Panc1 (cell line): Measurements from ENCODE around the gene RALGPS2. TPM values are rescaled to one million over a fixed set of nuclear protein-coding genes. Genes with fewer than 3 reads are reported as not detected.

Experiments
- ATAC-seq: fragments of 200-7000 bp; cut with Tn5 transposase; 2 replicates; pipeline ENCODE4 v1.9.1; 2020; ENCODE audit warnings: mild to moderate bottlenecking, moderate library complexity
- BruUV-seq: library from RNA; stranded (reverse); fragments of 400-500 nt; replicated peaks from 2 replicates; lab custom pipeline; 2021; lab: Mats Ljungman, UMichigan
- CTCF ChIA-PET: fragments of 300-600 bp; sonication (Branson Sonifier 250); formaldehyde crosslinking; loops from one replicate; lab custom pipeline; 2022; ENCODE audit warnings: antibody characterized with exemption; lab: Charles Lee
- POLR2A ChIA-PET: fragments of 300-600 bp; sonication (Branson Sonifier 250); formaldehyde crosslinking; loops from one replicate; lab custom pipeline; 2022; ENCODE audit warnings: antibody characterized with exemption; lab: Charles Lee
- DNase-seq: peaks from one replicate; pipeline ENCODE4 v3.0.0-alpha.2; 2010; ENCODE audit warnings: low read depth, low spot score
- H3K27ac ChIP-seq: 2 replicates; pipeline ENCODE4 v1.5.1; 2011; ENCODE audit warnings: mild to moderate bottlenecking, low read length, inconsistent platforms
- H3K27me3 ChIP-seq: fragments of 200-500 bp; sonication (Bioruptor generic); 2 replicates; pipeline ENCODE4 v1.6.0; 2014; ENCODE audit warnings: low read length, inconsistent platforms; ENCODE audit not compliant: control insufficient read depth, insufficient read depth
- H3K36me3 ChIP-seq: fragments of 200-500 bp; sonication (Bioruptor generic); 2 replicates; pipeline ENCODE4 v1.5.1; 2014; ENCODE audit warnings: inconsistent platforms, mild to moderate bottlenecking, low read length, moderate library complexity; ENCODE audit not compliant: control insufficient read depth, insufficient read depth
- H3K4me1 ChIP-seq: 2 replicates; pipeline ENCODE4 v1.5.1; 2011; ENCODE audit warnings: inconsistent platforms, mild to moderate bottlenecking, low read length, moderate library complexity; ENCODE audit not compliant: control insufficient read depth, insufficient read depth
- H3K4me3 ChIP-seq, 2 experiments: 2 replicates each; pipeline ENCODE4 v1.5.1; 2011 to 2012; ENCODE audit warnings: low read depth in 2 of 2, low read length in 2 of 2, mild to moderate bottlenecking in 2 of 2, inconsistent platforms in 1 of 2, moderate library complexity in 1 of 2
- H3K9me3 ChIP-seq: fragments of 200-500 bp; sonication (Bioruptor generic); 2 replicates; pipeline ENCODE4 v1.5.1; 2014; ENCODE audit warnings: low read depth, mild to moderate bottlenecking, inconsistent platforms, low read length, moderate library complexity; ENCODE audit not compliant: control insufficient read depth, insufficient read depth
- CTCF ChIP-seq: fragments of 450-650 bp; IDR thresholded peaks from 2 replicates; pipeline ENCODE4 v1.5.1; 2017; ENCODE audit warnings: mild to moderate bottlenecking
- POLR2AphosphoS5 ChIP-seq: IDR thresholded peaks from 2 replicates; pipeline ENCODE4 v1.6.1; 2012; ENCODE audit warnings: mild to moderate bottlenecking, low read depth, low read length, moderate library complexity
- REST ChIP-seq, 2 experiments: IDR thresholded peaks; 2 replicates each; pipeline ENCODE4 v1.6.1; 2011 to 2012; ENCODE audit warnings: low read depth in 2 of 2, control low read depth in 1 of 2, low read length in 1 of 2, mild to moderate bottlenecking in 1 of 2, moderate library complexity in 1 of 2; ENCODE audit not compliant: insufficient read depth in 1 of 2
- SIN3A ChIP-seq: IDR thresholded peaks from 2 replicates; pipeline ENCODE4 v1.6.1; 2012; ENCODE audit warnings: low read depth, mild to moderate bottlenecking, low read length, moderate library complexity, borderline replicate concordance; ENCODE audit not compliant: insufficient read depth
- TCF7L2 ChIP-seq: IDR thresholded peaks from 2 replicates; pipeline ENCODE4 v1.6.1; 2011; ENCODE audit warnings: mild to moderate bottlenecking, low read depth, low read length, inconsistent platforms
- in situ Hi-C: cut with HindIII; loops from 2 replicates; pipeline ENCODE4 v1.10.0; 2016; ENCODE audit warnings: low sequenced_read_pairs, low pct_unique_long_range_greater_than_20kb
- intact Hi-C: fragments of 100-400 bp; cut with micrococcal nuclease; formaldehyde crosslinking; loops from one replicate; pipeline ENCODE4 v1.10.0; 2022; ENCODE audit not compliant: unreplicated experiment
- total RNA-seq: library from RNA; stranded (reverse); gene quantifications from one replicate; pipeline ENCODE4 v1.2.1, GENCODE V29; 2021; ENCODE audit not compliant: unreplicated experiment

Gene RALGPS2
- total RNA-seq, 1 experiment from 2014 or later = 5.4 TPM

GRCh38 chr1:178784131-178784536 lies 59.1 kb downstream of the RALGPS2 start:
- no peak for TF ChIP-seq POLR2AphosphoS5
- no peak for TF ChIP-seq REST (IDR thresholded peaks at IDR 0.05; ENCODE audit: insufficient read depth in 1 of 2, low read depth in 2 of 2, low read length in 1 of 2)
- TF ChIP-seq TCF7L2 = no peak
- TF ChIP-seq SIN3A = no peak
- no peak for TF ChIP-seq CTCF
- Histone ChIP-seq H3K9me3 (no peaks in the 10 kb centered on the region), H3K27ac (no peak overlapping the region), H3K4me1 (no peaks in the 10 kb centered on the region), H3K27me3 (0 out of 2 replicates have a peak, but pooled peaks cover 2% of the 10 kb centered on the region), H3K36me3 (no peaks in the 10 kb centered on the region), H3K4me3 (no peak overlapping the region)
- in situ Hi-C loops (no loop called here), intact Hi-C loops (no loop called here)
- POLR2A ChIA-PET = no interaction called here
- CTCF ChIA-PET = no interaction called here
- no peak for DNase-seq
- no peak for ATAC-seq
- no TSS peak for BruUV-seq

- Histone ChIP-seq H3K27me3 (no peaks in the 10 kb centered on the region), H3K36me3 (no peaks in the 10 kb centered on the region), H3K27ac (no peak overlapping the region), H3K4me3 (no peak overlapping the region), H3K9me3 (no peaks in the 10 kb centered on the region), H3K4me1 (no peaks in the 10 kb centered on the region)
- no peak for TF ChIP-seq SIN3A
- TF ChIP-seq POLR2AphosphoS5 = no peak
- TF ChIP-seq TCF7L2 = no peak
- no peak for TF ChIP-seq CTCF
- ATAC-seq (no peak), DNase-seq (no peak)
- BruUV-seq = no TSS peak
- CTCF ChIA-PET = no interaction called here
- intact Hi-C loops = no loop called here
- POLR2A ChIA-PET = no interaction called here
- in situ Hi-C loops = no loop called here
Measured at GRCh38 chr1:178792394-178792793, 67.3 kb downstream of the RALGPS2 start.
